KOPT-K1 (cell line): ENCODE data around the gene LAMA1.

ENCODE experiments used
- H3K27ac ChIP-seq: fragments of 200-600 bp; sonication (generic); 2 replicates; pipeline ENCODE4 v1.5.1; 2016; ENCODE audit warnings: antibody characterized with exemption, mild to moderate bottlenecking, low read depth, low read length; ENCODE audit not compliant: poor library complexity, severe bottlenecking
- H3K36me3 ChIP-seq: fragments of 200-600 bp; sonication (generic); 2 replicates; pipeline ENCODE4 v1.5.1; 2017; ENCODE audit warnings: antibody characterized with exemption, mild to moderate bottlenecking, low read length, moderate library complexity; ENCODE audit not compliant: insufficient read depth
- H3K9me3 ChIP-seq: fragments of 200-600 bp; sonication (generic); 2 replicates; pipeline ENCODE4 v1.5.1; 2017; ENCODE audit warnings: antibody characterized with exemption, low read length, mild to moderate bottlenecking; ENCODE audit not compliant: insufficient read depth, poor library complexity, severe bottlenecking

The LAMA1 gene

GRCh38 chr18:7084080-7085065 is 33.2 kb downstream of the LAMA1 start:
- Histone ChIP-seq H3K9me3 (no peaks in the 10 kb centered on the region), H3K27ac (no peak overlapping the region), H3K36me3 (no peaks in the 10 kb centered on the region)

DNA sequence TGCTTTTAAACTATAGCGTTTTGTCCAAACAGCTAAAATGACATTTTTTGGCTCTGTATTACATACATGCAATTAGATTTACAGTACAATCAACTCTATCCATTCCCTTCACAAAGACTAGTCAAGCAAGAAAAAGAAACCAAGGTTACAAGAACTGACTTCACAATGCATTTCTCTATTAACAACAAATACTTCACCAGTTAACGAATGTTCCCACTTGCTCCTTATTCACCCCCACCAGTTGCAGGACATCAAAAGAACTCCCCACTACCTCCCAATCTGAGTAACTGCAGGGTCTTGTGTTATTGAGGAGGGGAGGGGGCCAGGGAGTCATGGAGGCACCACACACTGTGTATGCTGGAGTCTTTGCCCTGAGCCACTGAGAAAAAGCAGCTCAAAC is 34.9 kb downstream of the LAMA1 start:
- H3K9me3 ChIP-seq: no peaks in the 10 kb centered on the region
- no peaks in the 10 kb centered on the region for H3K36me3 ChIP-seq
- no peak overlapping the region for H3K27ac ChIP-seq

DNA sequence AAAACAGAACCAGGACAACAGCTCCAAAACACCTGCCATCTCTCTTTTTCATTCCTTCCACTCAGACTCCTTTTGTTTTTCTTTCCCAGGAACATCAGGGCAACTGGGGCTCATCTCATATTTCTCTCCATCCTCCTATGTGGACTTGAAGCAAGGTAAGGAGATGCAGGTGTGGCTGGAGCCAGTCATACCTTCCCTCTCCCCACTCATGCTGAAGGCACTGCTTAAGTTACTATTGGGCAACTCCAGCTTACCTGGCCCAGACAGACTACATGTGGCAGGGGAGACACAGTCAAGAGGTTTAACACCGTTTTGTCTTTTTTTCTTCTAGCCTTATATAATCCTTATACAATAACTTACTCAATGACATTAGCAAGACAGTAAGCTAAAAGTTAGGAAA is 38.4 kb downstream of the LAMA1 start:
- Histone ChIP-seq H3K9me3 (no peaks in the 10 kb centered on the region), H3K27ac (no peak overlapping the region), H3K36me3 (no peaks in the 10 kb centered on the region)

DNA sequence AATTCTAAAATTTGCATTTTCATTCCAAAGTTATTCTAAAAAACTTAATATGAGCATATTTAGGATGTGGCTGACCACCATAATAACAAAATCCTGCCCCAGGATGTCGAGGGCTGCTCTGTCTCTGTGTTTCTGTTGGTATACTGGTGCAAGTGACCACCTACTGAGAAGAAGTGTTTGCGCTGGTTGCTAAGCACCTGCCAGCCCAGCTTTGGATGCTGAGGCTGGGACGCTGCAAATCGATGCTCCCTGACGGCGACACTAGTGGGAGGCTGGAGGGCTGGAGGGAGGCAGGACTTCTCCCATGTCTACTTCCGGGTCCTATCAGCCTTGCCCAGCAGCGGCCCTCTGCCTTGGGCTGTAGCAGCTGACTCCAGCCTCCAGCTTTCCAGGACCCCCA is 45.0 kb downstream of the LAMA1 start:
- Histone ChIP-seq H3K9me3 (no peaks in the 10 kb centered on the region), H3K36me3 (no peaks in the 10 kb centered on the region), H3K27ac (no peak overlapping the region)

- Histone ChIP-seq H3K27ac (no peak overlapping the region), H3K36me3 (no peaks in the 10 kb centered on the region), H3K9me3 (no peaks in the 10 kb centered on the region)
Measured at GRCh38 chr18:7071600-7071999, 46.0 kb downstream of the LAMA1 start.

DNA sequence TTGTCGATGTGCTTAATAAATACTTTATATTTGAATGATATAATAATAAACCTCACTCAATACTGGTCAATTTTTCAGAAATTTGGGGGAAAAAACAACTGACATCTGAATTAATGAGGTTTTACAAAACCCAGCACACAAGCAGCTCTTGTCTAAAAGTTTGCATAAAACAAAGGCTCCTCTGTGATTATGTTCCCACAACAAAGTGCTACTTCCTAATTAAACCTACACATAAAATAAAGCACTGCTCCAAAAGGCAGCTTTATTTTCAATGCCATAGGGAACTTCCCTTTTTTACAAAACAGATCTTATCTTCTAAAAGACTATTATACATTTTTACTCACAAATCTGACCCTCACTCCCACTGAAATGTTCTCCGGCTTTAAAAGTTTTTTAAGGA is 47.1 kb downstream of the LAMA1 start:
- no peaks in the 10 kb centered on the region for H3K36me3 ChIP-seq
- H3K9me3 ChIP-seq: no peaks in the 10 kb centered on the region
- H3K27ac ChIP-seq: no peak overlapping the region

DNA sequence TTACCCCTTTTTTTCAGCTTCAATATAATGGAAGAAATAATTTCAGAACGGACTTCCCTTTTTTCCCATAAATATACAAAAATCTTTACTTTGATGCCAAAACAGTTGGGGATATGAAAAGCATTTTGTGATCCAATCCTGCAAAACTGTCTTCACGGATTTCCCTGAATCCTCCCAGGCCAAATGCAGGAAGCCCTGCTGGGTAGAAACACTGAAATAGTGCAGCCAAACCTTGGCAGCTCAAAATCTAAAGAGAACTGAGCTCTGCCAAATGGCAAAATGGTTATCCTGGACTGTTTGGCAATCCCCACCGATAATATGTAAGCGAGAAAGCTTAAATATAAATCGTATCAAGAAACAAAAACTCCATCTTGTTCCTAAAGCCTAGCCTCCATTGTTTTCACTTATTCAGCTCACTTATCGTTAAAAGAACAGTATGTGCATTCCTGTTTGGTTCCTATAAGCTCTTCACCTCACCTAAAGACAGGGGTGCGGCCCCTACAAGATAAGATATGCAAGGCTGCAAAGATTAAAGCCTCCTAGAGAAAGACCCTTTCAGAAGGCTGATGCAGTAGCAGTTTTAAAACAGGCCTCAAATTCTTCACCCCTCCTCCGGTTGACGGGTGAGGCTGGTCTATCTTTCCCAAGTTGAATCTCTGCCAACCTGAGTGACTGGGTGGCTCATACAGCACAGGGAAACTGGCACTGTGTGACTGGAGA is 48.6 kb downstream of the LAMA1 start:
- Histone ChIP-seq H3K27ac (no peak overlapping the region), H3K9me3 (no peaks in the 10 kb centered on the region), H3K36me3 (no peaks in the 10 kb centered on the region)

DNA sequence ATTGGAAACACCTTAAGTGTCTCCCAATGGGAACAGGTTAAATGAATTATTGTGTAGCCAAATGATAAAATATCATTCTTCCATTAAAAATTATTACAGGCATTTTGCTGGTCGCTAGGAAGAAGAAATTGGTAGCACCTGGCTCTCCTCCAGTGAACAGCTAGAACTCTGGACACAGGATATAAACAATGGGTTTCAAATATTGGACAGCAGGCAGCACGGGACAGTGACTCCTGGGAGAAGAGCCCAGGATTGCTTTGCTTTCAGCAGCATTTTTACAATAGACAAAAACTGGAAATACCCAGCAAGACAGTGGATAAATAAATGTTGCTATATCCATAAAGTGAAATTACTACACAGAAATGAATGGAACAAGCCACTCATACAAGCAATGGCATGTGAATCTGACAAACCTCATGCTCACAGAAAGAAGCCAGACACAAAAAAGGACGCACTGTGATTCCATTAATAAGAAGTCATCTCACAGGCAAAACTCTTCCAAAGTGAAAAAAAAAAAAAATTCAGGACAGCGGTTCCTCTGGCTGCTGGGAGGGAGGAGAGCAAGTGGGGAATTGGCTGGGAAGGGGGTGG is 50.5 kb downstream of the LAMA1 start:
- Histone ChIP-seq H3K9me3 (no peaks in the 10 kb centered on the region), H3K36me3 (no peaks in the 10 kb centered on the region), H3K27ac (no peak overlapping the region)

DNA sequence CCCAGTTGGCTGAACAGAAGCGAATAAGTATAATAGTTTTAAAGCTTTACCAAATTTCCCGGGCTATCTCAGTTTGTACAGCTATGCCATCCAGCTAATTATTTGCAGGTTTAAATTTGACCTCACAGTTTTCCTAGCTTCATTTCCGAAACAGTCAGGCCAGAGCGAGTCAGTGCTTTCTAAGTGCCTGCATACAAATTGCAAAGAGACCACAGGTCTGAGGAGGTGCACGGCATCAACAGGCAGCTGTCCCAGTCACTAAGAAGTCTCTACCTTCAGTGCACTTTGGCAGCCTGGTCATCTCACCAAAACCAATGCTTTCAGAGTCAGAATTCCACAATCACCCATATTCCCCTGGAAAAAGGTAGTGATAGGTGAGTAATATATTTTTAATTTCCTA is 51.9 kb downstream of the LAMA1 start:
- H3K27ac ChIP-seq: no peak overlapping the region
- no peaks in the 10 kb centered on the region for H3K9me3 ChIP-seq
- H3K36me3 ChIP-seq: no peaks in the 10 kb centered on the region

- H3K36me3 ChIP-seq: no peaks in the 10 kb centered on the region
- no peaks in the 10 kb centered on the region for H3K9me3 ChIP-seq
- no peak overlapping the region for H3K27ac ChIP-seq
Measured at GRCh38 chr18:7064346-7064745, 53.3 kb downstream of the LAMA1 start.

DNA sequence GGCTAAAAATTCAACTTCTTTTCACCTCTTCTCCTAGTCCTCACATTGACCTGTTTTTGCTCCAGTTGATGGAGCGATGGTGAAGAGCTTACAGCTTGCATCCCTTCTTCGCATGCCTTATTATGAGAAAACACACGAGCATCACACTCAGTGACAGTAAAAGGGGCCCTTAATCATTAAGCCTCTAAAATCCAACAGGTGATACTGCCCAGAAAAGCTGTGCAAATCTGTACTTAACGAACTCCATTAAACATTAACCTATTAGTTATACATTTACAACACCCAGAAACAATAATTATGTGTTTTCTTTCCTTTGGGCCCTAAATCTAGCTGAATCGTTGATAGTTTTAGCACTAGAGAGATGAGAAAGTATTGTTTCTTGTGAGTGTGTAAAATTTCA is 54.8 kb downstream of the LAMA1 start:
- Histone ChIP-seq H3K36me3 (no peaks in the 10 kb centered on the region), H3K27ac (no peak overlapping the region), H3K9me3 (no peaks in the 10 kb centered on the region)

DNA sequence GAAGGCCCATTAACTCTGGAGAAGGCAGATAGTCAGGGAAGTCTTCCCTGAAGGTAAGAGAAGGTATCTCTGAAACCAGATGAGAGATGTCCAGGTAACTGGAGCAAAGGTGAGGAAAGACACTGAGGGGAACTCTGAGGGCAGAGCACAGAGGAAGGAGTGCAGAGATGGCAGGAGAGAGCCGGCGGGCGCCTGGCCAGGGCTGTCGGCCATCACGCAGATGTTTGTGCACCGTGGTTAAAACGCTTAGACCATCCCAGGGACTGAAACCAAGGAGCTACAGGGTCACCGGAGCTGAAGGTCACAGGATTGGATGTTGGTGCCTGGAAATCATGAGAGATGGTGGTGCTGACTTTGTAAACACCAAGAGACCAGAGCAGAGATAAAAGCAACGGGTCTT is 55.4 kb downstream of the LAMA1 start:
- H3K9me3 ChIP-seq: no peaks in the 10 kb centered on the region
- no peaks in the 10 kb centered on the region for H3K36me3 ChIP-seq

DNA sequence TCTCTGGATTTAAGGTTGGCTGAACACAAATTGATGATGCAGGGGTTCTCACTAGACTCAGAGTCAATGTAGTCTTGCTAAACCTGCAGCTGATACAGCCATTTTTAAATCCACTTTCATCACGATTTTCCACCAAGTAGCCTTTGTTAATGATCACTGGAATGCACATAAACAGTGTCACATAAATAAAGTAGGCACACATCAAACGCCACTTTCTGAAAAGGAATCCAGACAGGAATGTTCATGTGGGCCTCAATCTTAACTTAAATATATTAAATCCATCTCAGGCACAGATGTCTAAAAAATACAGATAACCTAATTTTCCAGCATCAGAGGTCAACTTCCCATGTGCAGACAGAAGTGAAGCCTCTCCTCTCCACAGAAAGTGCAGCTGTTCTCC is 58.3 kb downstream of the LAMA1 start:
- H3K36me3 ChIP-seq: no peaks in the 10 kb centered on the region
- H3K9me3 ChIP-seq: no peaks in the 10 kb centered on the region
- H3K27ac ChIP-seq: no peak overlapping the region

More for the DNA sequence above, 55.4 kb downstream of the LAMA1 start:
- no peak overlapping the region for H3K27ac ChIP-seq

GRCh38 chr18:7056026-7056425 is 61.6 kb downstream of the LAMA1 start:
- no peak overlapping the region for H3K27ac ChIP-seq

GRCh38 chr18:7049951-7050350 is 67.6 kb downstream of the LAMA1 start:
- no peak overlapping the region for H3K27ac ChIP-seq
- H3K36me3 ChIP-seq: no peaks in the 10 kb centered on the region
- no peaks in the 10 kb centered on the region for H3K9me3 ChIP-seq

More at GRCh38 chr18:7056026-7056425, 61.6 kb downstream of the LAMA1 start:
- Histone ChIP-seq H3K9me3 (no peaks in the 10 kb centered on the region), H3K36me3 (no peaks in the 10 kb centered on the region)
